GM12878 (cell line): ENCODE results near the gene PAIP2. TPM values are rescaled to one million over a fixed set of nuclear protein-coding genes. Genes with fewer than 3 reads are reported as not detected.

Experiments
- ATAC-seq: fragments of 200-7000 bp; cut with Tn5 transposase; 3 replicates; pipeline ENCODE4 v1.9.1; 2020; ENCODE audit warnings: mild to moderate bottlenecking, moderate library complexity
- BruUV-seq: library from RNA; stranded (reverse); fragments of 400-500 nt; replicated peaks from 2 replicates; lab custom pipeline; 2021; lab: Mats Ljungman, UMichigan
- CTCF ChIA-PET: fragments of 300-600 bp; sonication (Branson Sonifier 250); formaldehyde crosslinking; extraction: SDS; loops from one replicate; lab custom pipeline; 2021; ENCODE audit warnings: inconsistent platforms; lab: Yijun Ruan, JAX
- POLR2A ChIA-PET: fragments of 350-600 bp; formaldehyde crosslinking; extraction: SDS; loops from one replicate; lab custom pipeline; 2021; ENCODE audit warnings: inconsistent platforms; lab: Charles Lee
- RAD21 ChIA-PET: fragments of 300-600 bp; sonication (Branson Sonifier 250); formaldehyde crosslinking; loops from one replicate; lab custom pipeline; 2023; ENCODE audit warnings: antibody characterized with exemption; ENCODE audit not compliant: unreplicated experiment; lab: Charles Lee
- SMC1A ChIA-PET: fragments of 300-600 bp; sonication (Branson Sonifier 250); formaldehyde crosslinking; loops from one replicate; lab custom pipeline; 2023; ENCODE audit not compliant: unreplicated experiment, uncharacterized antibody; lab: Charles Lee
- DNase-seq: peaks from one replicate; pipeline ENCODE4 v3.0.0-alpha.2; 2011; ENCODE audit warnings: low read depth, low spot score
- FAIRE-seq: peaks from 3 replicates; lab custom pipeline; 2011; peaks lifted over from hg19 to GRCh38; lab: Jason Lieb, UNC
- H2AFZ ChIP-seq: 2 replicates; pipeline ENCODE4 v1.6.0; 2011; ENCODE audit warnings: low read depth, low read length, control low read depth; ENCODE audit not compliant: control insufficient read depth
- H3K27ac ChIP-seq: 2 replicates; pipeline ENCODE4 v1.5.1; 2011; ENCODE audit warnings: control low read depth; ENCODE audit not compliant: control insufficient read depth, insufficient read depth
- H3K27me3 ChIP-seq, 2 experiments: replicated peaks in 1 of 2; 2 replicates each; pipeline versions ENCODE4 v1.6.0 to v1.6.1; 2011; ENCODE audit warnings: low read length in 1 of 2; ENCODE audit not compliant: control insufficient read depth in 2 of 2, insufficient read depth in 2 of 2
- H3K36me3 ChIP-seq, 2 experiments: 2 replicates each; pipeline ENCODE4 v1.5.1; 2011; ENCODE audit warnings: low read length in 1 of 2; ENCODE audit not compliant: control insufficient read depth in 2 of 2, insufficient read depth in 2 of 2
- H3K4me1 ChIP-seq: 2 replicates; pipeline ENCODE4 v1.6.1; 2011; ENCODE audit warnings: mild to moderate bottlenecking, low read length, moderate library complexity, mixed read lengths; ENCODE audit not compliant: control insufficient read depth, insufficient read depth
- H3K4me2 ChIP-seq: 2 replicates; pipeline ENCODE4 v1.6.0; 2011; ENCODE audit warnings: control low read depth; ENCODE audit not compliant: control insufficient read depth, insufficient read depth
- H3K4me3 ChIP-seq: fragments of 200-600 bp; sonication (generic); 2 replicates; pipeline ENCODE4 v1.5.1; 2016
- H3K79me2 ChIP-seq: 2 replicates; pipeline ENCODE4 v1.6.0; 2011; ENCODE audit warnings: low read length; ENCODE audit not compliant: control insufficient read depth, insufficient read depth
- H3K9ac ChIP-seq: 2 replicates; pipeline ENCODE4 v1.8.0; 2011; ENCODE audit warnings: low read length, control low read depth, mixed read lengths; ENCODE audit not compliant: control insufficient read depth, insufficient read depth
- H3K9me3 ChIP-seq: replicated peaks from 3 replicates; pipeline ENCODE4 v1.5.1; 2011; ENCODE audit warnings: mild to moderate bottlenecking, low read length; ENCODE audit not compliant: control insufficient read depth, insufficient read depth
- H4K20me1 ChIP-seq: 2 replicates; pipeline ENCODE4 v1.6.0; 2011; ENCODE audit not compliant: control insufficient read depth, insufficient read depth
- ATF2 ChIP-seq: IDR thresholded peaks from 2 replicates; pipeline ENCODE4 v1.6.1; 2012; ENCODE audit warnings: low read length, inconsistent platforms
- CBX5 ChIP-seq: sonication (generic); IDR thresholded peaks from 2 replicates; pipeline ENCODE4 v1.6.1; 2016; ENCODE audit warnings: low read depth, moderate library complexity, mild to moderate bottlenecking, inconsistent platforms
- ELK1 ChIP-seq: IDR thresholded peaks from 2 replicates; pipeline ENCODE4 v1.6.1; 2012; ENCODE audit warnings: low read depth, low read length, improper control_type of control experiment
- HSF1 ChIP-seq: fragments of 150-350 bp; IDR thresholded peaks from 2 replicates; pipeline ENCODE4 v1.6.1; 2014; ENCODE audit warnings: mild to moderate bottlenecking, low read depth, low read length
- MTA3 ChIP-seq: IDR thresholded peaks from 2 replicates; pipeline ENCODE4 v1.6.1; 2012; ENCODE audit warnings: low read length, inconsistent platforms, borderline replicate concordance
- NR2C1 ChIP-seq: fragments of 450-650 bp; IDR thresholded peaks from 2 replicates; pipeline ENCODE4 v1.6.1; 2017; ENCODE audit warnings: antibody characterized with exemption, mild to moderate bottlenecking, moderate library complexity
- PML ChIP-seq: IDR thresholded peaks from 2 replicates; pipeline ENCODE4 v1.6.1; 2012; ENCODE audit warnings: low read length, inconsistent platforms
- RAD51 ChIP-seq: fragments of 450-650 bp; IDR thresholded peaks from 2 replicates; pipeline ENCODE4 v1.6.1; 2016; ENCODE audit warnings: moderate library complexity, mild to moderate bottlenecking, inconsistent platforms
- RCOR1 ChIP-seq: conservative IDR thresholded peaks from 2 replicates; pipeline ENCODE4 v1.6.1; 2012; ENCODE audit warnings: low read depth, low read length, improper control_type of control experiment
- RELB ChIP-seq: fragments of 450-650 bp; IDR thresholded peaks from 2 replicates; pipeline ENCODE4 v1.6.1; 2017; ENCODE audit warnings: low read depth, mild to moderate bottlenecking, moderate library complexity
- ZNF384 ChIP-seq: IDR thresholded peaks from 2 replicates; pipeline ENCODE4 v1.6.1; 2012; ENCODE audit warnings: low read depth, mild to moderate bottlenecking, low read length, improper control_type of control experiment, borderline replicate concordance
- ZNF592 ChIP-seq: fragments of 450-650 bp; IDR thresholded peaks from 2 replicates; pipeline ENCODE4 v1.6.1; 2017; ENCODE audit warnings: mild to moderate bottlenecking, moderate library complexity
- WGBS: methylation state at CpG from one replicate; pipeline ENCODE4 v1.1.6; 2016; ENCODE audit warnings: low lambda C conversion rate; ENCODE audit not compliant: insufficient replicate concordance, insufficient coverage; ENCODE audit errors: missing lambda C conversion rate; 5-methylcytosine and 5-hydroxymethylcytosine counted together
- in situ Hi-C: fragments of 300-500 bp; cut with MboI; formaldehyde crosslinking; loops from 9 replicates; pipeline ENCODE4 v1.14.3; 2018; ENCODE audit warnings: mixed read lengths
- intact Hi-C: fragments of 100-400 bp; cut with micrococcal nuclease; formaldehyde crosslinking; loops from one replicate; pipeline ENCODE4 v1.14.2; 2022; ENCODE audit not compliant: unreplicated experiment
- polyA plus RNA-seq, 11 experiments: library from polyadenylated mRNA; depleted of rRNA in 4 of 11; unstranded in 6 of 11; stranded (reverse) in 5 of 11; fragments of >200 nt; fragmentation: Nextera tagmentation in 4 of 11; fragmentation: Illumina TruSeq in 1 of 11; extraction: Ambion mirVana in 4 of 11; extraction: Trizol in 1 of 11; gene quantifications; 1 replicate in 1 of 11; 2 replicates in 10 of 11; pipeline versions ENCODE4 v1.2.1 to v1.2.3, GENCODE V29; 2011 to 2016; ENCODE audit warnings: inconsistent platforms in 2 of 11, missing spikeins in 2 of 11, low read depth in 1 of 11
- total RNA-seq, 4 experiments: library from RNA; depleted of rRNA in 3 of 4; stranded (reverse); fragments of >200 nt in 3 of 4; fragmentation: Illumina TruSeq in 1 of 4; extraction: Trizol in 1 of 4; gene quantifications; 2 replicates each; pipeline versions ENCODE4 v1.2.1 to v1.2.3, GENCODE V29; 2013 to 2021

Gene PAIP2
- total and polyA plus RNA-seq, 10 of the 15 experiments (the other 5 are each of a cell fraction or from before 2014, with no cell fraction given) = 49.9 to 154 (median 102) TPM

GRCh38 chr5:139364466-139364865 lies 22.8 kb downstream of the PAIP2 start:
- RAD21 ChIA-PET = no interaction called here
- no TSS peak for BruUV-seq
- H3K27me3 ChIP-seq = no peaks in the 10 kb centered on the region
- peaks cover 7 to 23% of the 10 kb centered on the region in 2 experiments; a peak in 3 of 4 replicates for H3K36me3 ChIP-seq
- no peak for FAIRE-seq
- H3K9ac ChIP-seq = no peak overlapping the region
- SMC1A ChIA-PET = no interaction called here
- TF ChIP-seq CBX5 (no peak), ZNF384 (no peak), ELK1 (no peak), PML (no peak), ATF2 (no peak), RELB (no peak), ZNF592 (no peak), NR2C1 (no peak), HSF1 (no peak), RCOR1 (no peak), MTA3 (no peak), RAD51 (no peak)
- H3K4me3 ChIP-seq = no peak overlapping the region
- no peak overlapping the region for H3K27ac ChIP-seq
- WGBS = 96% methylated on average over 2 of the region's 2 CpGs
- DNase-seq = no peak
- no peaks in the 10 kb centered on the region for H3K4me1 ChIP-seq
- no peak overlapping the region for H3K4me2 ChIP-seq
- H4K20me1 ChIP-seq = no peaks in the 10 kb centered on the region
- no peaks in the 10 kb centered on the region; the same call in 2 of the 3 replicates for H3K9me3 ChIP-seq
- peaks cover 3% of the 10 kb centered on the region for H3K79me2 ChIP-seq
- no peak for ATAC-seq
- no peak overlapping the region for H2AFZ ChIP-seq
- CTCF ChIA-PET = no interaction called here
- intact Hi-C loops = no loop called here
- in situ Hi-C loops = no loop called here
- POLR2A ChIA-PET = no interaction called here
